GM10847 (cell line): ENCODE measurements around the gene KLHL18.

Experiments
- POLR2A ChIP-seq: IDR thresholded peaks from 2 replicates; pipeline ENCODE4 v1.6.1; 2011; ENCODE audit not compliant: insufficient read length; ENCODE audit errors: extremely low read depth

KLHL18 gene

GRCh38 chr3:47298439-47298838, 15.7 kb downstream of the KLHL18 start:
- no peak for TF ChIP-seq POLR2A

- no peak for TF ChIP-seq POLR2A
These were observed 16.9 kb downstream of the KLHL18 start for GRCh38 chr3:47299381-47300318.

- TF ChIP-seq POLR2A, result no peak
These were observed 18.7 kb downstream of the KLHL18 start for GRCh38 chr3:47301456-47301855.

DNA sequence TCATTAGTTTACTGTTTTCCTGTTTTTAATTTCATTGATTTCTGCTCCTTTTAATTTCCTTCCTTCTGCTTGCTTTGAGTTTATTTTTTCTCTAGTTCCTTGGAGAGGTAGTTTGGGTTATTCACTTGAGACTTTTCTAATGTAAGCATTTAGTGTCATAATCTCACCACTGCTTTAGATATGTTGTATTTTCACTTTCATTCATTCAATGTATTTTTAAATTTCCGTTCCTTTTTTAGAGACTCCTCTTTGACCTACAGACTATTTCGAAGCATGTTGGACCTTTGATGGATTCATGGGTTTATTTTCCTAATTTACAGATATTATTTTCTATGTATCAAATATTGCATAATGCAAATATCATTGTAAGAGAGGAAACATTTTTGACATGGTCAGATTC, 23.3 kb downstream of the KLHL18 start:
- TF ChIP-seq POLR2A, result no peak

- no peak for TF ChIP-seq POLR2A
These were observed 27.6 kb downstream of the KLHL18 start for GRCh38 chr3:47310391-47310790.

- no peak for TF ChIP-seq POLR2A
These were observed 30.8 kb downstream of the KLHL18 start for GRCh38 chr3:47313341-47314055.

DNA sequence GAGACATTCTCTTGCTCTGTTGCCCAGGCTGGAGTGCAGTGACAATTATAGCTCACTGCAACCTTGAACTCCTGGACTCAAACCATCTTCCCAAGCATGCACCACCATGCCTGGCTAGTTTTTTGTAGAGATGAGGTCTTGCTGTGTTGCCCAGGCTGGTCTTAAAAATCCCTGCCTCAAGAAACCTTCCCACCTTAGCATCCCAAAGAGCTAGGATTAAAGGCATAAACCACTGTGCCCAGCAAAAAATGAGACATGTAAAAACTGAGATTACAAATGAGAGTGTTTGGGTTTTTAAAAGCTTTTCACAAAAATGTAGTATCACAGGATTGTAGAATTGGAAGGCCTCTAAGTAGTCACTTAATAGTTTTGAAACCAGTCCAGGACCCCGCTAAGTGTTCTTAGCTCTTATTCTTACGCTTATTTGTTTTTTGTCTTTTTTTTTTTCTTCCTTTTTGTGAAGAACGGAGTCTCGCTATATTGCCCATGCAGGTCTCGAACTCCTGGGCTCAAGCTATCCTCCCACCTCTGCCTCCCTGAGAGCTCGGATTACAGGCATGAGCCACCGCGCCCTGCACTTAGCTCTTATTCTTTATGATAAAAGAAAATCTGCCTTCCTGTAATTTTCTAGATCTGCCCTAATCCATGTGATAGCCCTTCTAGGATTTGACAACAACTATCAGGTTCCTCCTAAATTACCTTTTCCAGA, 31.5 kb downstream of the KLHL18 start:
- no peak for TF ChIP-seq POLR2A

GRCh38 chr3:47315069-47315647, 32.4 kb downstream of the KLHL18 start:
- TF ChIP-seq POLR2A, result no peak

DNA sequence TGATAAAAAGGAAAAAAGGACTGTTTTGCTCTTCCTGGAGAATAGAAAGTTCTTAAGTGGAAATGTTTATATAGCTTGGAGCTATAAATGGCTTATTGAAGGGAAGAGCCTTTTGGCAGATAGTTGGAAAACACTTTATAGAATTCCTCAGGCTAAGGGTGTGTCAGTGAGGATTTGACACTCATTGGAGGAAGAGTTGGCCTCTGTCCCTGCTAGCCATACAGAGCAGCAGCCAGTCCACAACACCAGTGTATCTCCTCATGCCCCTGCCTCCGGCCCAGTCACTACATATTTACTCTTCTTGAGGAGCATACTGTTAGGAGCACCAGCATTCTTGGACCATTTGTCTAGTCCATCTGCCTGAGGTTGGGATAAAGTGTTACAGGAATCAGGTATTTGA, 36.2 kb downstream of the KLHL18 start:
- TF ChIP-seq POLR2A, result no peak

- no peak for TF ChIP-seq POLR2A
These were observed 37.2 kb downstream of the KLHL18 start for GRCh38 chr3:47319956-47320355.

DNA sequence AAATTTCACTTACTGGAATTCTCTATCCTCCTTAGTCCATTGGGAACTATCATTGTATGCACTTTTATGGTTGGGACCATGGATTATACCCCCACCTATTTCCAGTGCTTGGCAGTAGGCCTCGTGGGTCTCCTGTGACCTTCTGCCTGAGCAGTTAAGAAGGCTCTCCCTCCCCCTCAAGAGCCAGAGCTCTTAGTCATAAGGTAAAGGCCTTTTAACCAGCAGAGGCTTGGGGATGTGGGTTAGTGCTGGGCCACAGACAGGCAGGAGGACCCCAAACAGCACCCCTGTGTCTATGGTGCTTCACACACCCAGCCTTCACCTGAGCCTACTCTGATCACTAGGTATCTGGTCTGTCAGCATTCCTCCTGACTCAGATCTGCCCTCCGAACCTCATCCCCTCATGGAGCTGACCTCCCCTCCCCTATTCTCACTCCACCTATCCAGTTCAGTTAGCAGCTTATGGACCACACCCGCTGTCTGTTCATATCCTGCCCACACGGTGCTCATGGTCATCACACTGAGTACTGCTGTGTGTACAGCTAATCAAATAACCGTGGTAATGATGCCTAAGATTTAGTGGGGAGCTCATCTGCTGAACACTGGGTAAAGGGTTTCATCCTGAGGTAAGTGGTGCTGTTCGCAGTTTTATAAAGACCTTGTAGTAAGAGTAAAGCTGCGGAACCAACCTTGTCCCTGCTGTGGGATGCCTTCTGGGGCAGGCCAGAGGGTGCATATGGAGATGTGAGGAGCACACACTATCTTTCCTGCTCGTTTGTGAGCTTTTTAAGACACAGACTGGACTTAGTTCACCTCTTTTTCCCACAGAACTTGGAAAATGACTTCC, 40.9 kb downstream of the KLHL18 start:
- no peak for TF ChIP-seq POLR2A

DNA sequence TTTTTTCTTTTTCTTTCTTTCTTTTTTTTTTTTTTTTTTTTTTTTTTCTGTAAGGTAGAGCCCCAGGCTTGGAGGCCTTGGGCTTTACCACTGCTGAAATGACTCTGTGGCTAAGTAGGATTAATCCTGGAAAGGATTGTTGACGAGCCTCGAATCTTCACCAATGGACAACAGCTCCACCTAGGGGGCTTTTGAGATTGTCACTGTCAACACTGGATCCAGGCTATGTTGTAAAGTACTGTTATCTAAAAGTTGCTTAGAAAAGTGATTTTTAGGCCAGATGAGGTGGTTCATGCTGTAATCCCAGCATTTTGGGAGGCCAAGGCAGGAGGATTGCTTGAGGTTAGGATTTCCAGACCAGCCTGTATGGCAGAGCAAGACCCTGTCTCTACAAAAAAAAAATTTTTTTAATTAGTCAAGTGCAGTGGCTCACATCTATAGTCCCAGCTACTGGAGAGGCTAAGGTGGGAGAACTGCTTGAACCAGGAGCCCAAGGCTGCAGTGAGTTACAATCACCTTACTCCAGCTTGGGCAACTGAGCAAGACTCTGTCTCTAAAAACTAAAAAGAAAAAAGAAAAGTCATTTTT, 41.6 kb downstream of the KLHL18 start:
- no peak for TF ChIP-seq POLR2A

GRCh38 chr3:47333907-47334306, 51.2 kb downstream of the KLHL18 start:
- no peak for TF ChIP-seq POLR2A

- no peak for TF ChIP-seq POLR2A
These were observed 54.9 kb downstream of the KLHL18 start for GRCh38 chr3:47337656-47338055.
